NOMO-1 treated with dmso at 0.1 percent for 144 hours (cell line): ENCODE results near the gene CXCL8.

Source experiments
- DNase-seq: peaks from one replicate; lab custom pipeline; 2025; ENCODE audit not compliant: unreplicated experiment; lab: John Stamatoyannopoulos, UW

Gene CXCL8

DNA sequence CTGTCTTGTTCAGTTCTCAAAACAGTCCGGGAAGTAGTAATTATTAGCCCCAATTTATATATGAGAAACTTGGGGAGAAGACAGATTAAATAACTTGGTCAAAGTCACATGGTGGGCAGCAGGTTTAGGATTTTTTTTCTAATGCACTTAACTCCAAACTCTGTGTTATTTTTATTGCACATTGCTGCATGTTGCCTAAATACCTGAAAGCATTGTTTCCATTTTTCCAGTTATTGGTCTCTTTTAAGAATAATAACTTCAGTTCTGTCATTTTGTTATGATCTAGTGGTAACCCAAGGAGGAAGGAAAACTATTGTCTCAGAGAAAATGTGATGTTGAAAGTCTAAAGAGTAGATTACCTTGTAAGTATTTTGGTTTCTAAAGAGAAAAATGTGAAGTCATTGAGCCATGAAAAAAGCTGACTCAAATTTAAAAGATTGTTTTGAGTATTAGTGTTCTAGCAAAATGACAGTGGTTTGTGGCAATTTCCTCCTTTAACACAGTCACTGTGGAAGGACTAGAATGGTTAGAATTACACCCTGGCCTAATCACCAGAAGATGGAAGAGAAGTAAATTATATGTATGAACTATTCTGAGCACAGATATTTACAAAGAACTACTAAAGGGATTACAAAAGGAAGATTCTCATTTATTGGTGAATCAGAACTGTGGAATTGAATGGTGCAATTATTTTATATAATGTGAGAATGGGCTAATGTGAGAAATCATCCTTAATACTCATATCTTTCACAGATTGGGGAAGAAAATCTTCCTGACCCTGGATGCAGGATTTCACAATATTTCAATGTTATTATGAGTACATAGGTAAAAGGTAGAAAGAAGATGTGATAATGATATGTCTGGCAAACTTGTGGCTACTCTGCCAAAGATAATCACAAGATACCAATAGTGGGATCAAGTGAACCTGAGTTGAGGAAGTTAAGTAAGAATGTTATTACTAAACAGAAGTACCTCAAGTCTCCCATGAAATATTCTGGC, 21.7 kb upstream of the CXCL8 start:
- DNase-seq, result peak; percentile 42

DNA sequence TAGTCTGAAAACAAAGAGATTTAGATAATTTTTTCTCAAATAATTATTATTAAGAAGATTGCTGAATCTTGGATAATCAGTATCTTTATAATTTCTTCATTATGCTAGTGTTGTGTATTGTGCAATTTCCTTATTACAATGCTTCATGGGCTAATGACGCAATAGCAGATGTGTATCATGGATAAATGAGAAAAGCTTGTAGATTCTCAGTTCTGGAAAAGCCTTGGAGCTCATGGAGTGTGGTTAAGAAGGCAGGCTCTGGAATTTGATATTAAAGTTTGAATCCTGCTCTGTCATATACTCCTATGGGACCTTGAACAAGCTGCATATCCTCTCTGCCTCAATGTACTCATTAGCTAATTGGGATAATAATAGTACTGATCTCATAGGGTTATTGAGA, 18.9 kb upstream of the CXCL8 start:
- no peak for DNase-seq

DNA sequence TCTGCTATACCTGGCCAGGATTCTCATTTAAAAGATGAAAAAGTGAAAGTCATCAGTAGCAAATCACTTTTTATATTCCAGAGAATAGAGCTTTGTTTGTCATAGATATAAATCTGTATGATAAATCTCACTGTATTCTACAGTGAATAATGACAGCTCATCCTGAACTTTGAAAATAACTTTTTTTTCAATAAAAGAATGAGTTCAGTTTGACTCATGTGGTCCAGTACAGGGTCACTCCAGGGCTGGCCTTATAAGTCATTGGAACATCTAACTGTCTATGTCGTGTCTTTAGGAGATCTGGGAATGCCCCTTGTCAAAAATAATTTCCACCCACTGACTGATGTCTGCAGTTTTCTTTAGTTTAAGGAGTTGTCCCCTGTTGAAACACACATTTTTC, 18.5 kb upstream of the CXCL8 start:
- no peak for DNase-seq

DNA sequence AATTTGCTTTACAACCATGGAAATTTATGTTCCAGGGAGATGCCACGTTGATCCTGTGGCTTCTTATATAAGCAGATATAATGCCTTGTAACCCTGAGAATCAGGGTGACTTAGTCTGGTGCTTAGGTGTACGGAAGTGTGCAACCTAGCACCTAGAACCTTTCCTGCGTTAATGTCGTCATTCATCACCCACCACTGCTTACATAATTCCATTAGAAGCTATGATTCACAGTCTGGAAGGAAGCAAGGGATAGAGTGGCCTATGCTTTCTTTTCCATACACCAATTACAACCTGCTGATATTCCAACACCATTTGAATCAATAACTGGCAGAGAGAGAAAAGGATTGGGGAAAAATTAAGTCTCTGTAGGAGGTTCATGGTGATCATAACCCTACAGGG, 17.3 kb upstream of the CXCL8 start:
- no peak for DNase-seq

DNA sequence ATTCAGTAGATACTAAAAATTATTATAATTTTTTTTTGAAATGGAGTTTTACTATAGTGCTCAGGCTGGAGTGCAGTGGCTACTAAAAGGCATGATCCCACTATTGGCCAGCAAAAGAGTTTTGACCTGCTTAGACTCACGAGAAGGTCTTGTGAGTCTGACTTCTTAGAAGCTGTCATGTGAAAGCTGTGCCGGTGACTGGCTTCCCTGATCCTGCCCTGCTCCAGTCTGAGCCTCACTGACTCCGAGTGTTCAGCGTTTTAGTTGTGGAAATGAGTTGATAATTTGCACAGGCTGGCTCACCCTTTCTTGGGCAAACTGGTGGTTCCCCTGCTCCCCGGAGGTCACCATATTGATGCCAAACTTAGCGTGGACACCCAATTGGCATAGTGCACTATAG, 16.4 kb upstream of the CXCL8 start:
- no peak for DNase-seq

DNA sequence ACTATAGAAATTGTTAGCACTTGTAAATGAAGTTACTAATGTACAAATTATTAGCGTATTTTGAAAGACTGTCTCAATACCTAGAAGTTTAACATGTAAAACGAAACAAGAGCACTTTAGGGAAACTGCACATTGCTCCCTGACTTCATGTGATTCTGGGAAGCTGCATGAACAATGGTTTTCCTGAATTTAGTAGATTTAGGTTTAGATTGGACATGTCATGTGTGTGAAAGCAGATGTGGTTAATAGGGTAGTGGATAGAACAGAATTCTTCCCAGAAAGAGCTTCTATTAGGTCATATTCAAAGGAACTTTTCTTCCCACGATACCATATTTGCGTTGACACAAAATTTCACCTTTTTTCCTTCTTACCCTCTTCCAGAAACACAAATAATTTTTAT, 14.9 kb upstream of the CXCL8 start:
- DNase-seq, result no peak

DNA sequence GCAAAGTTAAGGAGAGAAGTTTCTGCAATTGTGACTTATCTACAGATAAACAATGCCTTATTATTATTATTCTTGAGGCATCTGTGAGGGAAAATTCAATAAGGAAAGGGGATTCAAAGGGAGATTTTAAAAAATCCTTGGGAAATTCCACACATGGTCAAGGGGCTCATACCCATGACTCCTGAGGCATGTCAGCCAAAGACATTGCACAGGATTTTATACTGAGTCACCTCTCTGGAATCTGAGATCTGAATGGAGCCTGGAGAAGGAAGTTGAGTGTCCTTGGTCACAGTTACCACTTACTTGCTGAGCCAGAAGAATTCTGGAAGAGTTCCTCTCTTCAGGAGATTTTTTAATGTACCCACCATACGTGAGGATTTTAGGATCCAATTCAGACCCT, 14.4 kb upstream of the CXCL8 start:
- no peak for DNase-seq

DNA sequence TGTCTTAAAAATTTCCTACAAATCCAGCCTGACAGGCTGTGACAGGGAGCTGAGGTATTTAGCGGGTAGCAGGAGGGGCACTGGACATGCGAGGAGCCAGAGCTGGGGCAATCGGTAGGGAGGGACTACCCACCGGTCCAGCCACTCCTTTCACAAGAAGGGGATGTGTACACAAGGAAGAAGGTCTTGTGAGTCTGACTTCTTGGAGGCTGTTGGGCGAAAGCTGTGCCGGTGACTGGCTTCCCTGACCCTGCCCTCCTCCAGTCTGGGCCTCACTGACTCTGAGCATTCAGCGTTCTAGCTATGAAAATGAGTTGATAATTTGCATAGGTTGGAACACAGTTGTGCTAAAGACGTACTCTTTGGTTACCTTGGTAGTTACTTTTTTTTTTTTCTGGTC, 12.7 kb upstream of the CXCL8 start:
- no peak for DNase-seq

DNA sequence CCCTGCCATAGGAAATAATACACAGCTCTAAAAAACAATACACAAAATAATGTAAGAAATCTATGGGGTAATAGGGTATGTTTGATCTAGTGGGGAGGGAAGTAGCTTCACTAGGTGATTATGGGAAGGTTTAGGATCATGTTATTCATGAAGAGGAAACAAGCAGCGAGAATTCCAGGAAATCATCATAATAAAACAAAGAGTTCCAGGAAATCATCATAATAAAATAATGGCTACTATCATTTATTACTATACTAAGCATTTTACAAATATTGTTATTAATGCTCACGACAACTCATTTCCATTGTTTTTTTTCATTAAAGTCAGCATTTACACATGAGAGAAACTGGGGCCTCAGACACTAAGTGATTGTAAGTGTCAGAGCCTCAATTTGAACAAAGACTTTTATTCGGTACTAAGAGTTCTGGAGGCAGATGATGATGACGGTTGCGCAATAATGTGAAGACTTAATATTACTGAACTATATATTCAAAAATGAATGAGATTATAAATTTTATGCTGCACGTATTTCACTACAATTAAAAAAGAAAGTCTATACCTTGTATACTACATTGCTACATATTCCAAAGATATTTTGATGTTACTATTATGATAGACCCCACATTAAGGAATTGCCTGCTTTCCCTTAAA, 12.2 kb upstream of the CXCL8 start:
- DNase-seq, result no peak

DNA sequence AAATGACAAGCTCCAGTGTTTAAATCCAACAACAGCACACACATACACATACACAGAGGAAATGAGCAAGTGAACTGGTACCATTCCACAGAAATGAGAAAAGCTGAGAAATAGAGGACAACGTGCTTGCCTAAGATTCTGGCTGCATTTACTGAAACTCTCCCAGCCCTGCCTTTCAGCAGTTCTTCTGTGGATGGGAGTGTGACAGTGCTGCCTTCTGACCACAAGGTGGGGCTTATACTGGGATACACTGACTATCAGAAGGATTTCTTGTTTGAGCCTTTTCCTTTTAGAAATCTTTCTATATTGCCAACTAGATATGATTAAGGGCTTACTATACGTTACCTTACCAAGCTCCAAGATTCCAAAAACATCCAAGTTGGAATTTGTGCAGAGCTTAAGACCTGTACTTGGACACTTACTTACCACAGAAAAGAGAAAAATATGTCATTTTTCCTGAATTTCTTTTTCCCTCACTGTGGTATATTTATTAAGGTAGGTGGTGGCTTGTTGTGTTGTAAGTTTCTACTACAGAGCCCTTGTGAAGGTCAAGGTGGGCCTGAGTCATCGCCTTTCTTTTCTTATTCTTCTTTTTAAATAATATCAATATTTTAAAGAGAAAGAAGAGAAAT, 10.7 kb upstream of the CXCL8 start:
- DNase-seq, result peak; percentile 53

DNA sequence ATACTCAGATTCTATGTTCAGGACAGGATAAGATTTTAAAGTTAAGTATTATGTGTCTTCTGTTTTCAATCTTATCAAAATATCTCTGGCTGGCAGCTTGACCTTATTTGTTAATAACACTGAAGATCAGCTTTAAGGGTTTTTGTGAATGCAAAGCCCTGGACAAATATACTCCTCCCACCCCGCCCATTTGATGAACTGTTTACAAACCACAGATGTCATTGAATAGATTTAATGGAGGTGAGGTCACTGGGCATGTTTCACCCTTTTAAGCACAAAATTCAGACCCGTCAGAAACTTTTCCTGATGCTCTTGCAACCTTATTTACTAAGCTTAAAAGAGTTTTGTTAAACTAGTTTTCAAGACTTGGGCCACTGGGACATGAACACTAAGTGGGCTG, 10.1 kb upstream of the CXCL8 start:
- DNase-seq, result no peak

DNA sequence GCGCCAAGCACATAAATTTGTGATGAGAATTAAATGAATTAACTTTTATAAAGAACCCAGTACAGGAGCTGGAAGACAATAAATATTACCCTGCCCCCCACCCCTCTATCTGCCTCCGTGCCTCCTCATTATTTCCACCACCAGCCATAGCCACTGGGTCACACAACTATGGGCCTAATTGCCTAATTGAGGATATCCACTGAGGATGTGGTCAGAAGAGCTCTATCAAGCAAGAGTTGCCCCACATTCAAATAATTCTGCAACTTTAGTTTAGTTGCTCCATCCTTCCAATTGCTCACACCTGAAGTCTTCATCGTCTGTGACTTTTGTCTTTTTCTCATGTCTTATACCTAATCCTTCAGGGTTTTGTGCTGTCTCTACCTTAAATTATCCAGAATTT, 9.5 kb upstream of the CXCL8 start:
- DNase-seq, result peak; percentile 78

DNA sequence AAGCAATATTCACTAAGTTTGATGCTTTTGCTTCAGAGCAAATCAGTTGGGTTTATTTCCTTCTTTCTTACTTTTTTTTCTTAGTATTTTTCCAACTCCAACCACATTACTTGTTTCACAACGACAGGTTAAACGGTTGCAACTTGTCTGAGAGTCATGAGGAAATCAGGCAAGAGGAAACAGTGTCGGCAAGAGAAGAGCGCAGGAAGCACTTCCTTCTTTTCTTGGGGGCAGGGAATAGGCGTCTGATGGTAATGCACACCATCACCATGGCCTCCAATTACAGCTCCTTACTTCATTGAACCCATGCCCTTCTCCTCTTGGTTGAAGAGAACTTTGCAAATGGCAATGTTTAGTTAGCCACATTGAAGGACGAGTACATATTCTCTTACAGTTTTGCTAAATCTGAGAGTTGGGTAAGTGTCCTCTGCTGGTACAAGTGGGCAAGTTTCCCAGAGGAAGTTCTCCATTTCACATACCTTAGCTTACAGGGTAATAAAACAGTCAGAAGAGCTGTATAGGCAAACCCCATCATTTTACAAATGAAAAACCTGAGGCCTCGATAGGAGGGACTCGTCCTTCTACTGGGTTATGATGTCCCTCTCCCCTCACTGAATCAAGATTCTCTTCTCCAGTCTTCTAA, 8.3 kb upstream of the CXCL8 start:
- DNase-seq, result peak; percentile 89

DNA sequence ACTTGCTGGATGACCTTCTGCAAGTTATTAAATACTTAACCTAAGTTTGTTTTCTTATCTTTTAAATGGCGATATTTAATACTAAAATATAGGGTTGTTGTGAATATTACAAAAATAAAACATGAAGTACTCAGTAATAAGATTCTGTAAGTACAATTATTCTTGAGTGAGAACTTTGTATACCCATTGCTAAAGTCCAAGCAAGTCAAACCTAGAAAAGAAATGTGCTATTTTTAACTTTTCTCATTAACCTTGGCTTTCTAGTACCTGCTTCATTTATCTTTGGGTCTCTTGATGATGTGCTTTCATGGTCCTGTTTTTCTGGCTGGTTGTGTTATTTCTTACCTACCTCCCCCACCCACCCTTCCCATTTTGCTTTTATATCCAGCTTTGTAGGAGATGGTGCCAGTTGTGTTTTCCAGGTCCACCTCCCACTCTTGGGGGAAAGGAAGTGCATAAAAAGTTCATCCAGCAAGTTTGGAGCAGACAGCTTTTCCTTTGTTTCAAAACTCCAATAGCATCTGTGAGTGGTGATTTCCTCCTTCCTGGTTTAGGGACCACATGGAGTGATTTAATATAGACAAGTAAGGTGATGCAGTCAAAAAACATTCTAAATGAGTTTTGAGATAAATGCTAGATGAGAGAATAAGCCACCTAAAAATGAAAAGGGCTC, 7.5 kb upstream of the CXCL8 start:
- DNase-seq, result no peak

DNA sequence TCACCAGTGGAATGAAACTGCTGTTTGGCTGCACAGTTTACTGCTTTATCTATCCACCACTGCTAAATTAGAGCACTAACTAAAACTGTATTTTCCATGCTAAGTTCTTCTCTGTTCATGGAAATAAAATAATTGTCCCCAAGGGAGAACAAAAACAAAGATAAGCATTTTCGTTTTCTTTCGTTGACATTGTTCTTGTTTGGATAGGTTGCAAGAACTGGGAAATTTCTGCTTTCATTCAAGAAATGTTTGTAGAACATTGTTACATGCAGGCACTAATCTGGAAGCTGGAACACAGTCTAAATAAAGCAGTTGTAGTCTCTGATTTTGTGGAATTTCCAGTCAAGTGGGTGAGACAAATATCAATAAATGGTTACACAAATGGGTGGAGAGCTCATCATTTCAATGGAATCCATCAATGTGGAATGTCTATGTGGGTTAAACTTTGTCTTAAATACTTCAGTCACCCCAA, 5.8 kb upstream of the CXCL8 start:
- DNase-seq, result no peak

DNA sequence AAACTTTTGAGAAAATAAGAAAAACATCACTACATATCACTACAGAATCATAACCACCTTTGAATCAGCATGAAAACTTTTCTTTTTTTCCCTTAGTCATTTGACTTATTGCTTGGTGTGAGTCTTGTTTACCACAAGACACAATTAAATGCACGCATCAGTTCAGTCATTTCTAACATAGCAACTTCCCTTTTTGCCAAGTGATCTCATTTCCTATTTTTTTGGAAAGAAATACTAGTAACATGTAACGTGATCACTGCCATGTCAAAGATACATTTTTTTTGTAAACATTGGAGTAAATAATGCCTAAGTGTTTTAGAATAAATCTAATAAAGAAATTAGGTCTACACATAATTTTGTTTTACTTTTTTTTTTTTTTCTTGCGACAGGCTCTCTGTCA, 5.1 kb upstream of the CXCL8 start:
- DNase-seq, result peak; percentile 86

DNA sequence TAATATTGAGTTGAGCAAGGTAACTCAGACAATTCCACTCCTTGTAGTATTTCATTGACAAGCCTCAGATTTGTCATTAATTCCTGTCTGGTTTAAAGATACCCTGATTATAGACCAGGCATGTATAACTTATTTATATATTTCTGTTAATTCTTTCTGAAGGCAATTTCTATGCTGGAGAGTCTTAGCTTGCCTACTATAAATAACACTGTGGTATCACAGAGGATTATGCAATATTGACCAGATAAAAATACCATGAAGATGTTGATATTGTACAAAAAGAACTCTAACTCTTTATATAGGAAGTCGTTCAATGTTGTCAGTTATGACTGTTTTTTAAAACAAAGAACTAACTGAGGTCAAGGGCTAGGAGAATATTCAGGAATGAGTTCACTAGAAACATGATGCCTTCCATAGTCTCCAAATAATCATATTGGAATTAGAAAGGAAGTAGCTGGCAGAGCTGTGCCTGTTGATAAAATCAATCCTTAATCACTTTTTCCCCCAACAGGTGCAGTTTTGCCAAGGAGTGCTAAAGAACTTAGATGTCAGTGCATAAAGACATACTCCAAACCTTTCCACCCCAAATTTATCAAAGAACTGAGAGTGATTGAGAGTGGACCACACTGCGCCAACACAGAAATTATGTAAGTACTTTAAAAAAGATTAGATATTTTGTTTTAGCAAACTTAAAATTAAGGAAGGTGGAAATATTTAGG, 821 bp downstream of the CXCL8 start:
- no peak for DNase-seq

DNA sequence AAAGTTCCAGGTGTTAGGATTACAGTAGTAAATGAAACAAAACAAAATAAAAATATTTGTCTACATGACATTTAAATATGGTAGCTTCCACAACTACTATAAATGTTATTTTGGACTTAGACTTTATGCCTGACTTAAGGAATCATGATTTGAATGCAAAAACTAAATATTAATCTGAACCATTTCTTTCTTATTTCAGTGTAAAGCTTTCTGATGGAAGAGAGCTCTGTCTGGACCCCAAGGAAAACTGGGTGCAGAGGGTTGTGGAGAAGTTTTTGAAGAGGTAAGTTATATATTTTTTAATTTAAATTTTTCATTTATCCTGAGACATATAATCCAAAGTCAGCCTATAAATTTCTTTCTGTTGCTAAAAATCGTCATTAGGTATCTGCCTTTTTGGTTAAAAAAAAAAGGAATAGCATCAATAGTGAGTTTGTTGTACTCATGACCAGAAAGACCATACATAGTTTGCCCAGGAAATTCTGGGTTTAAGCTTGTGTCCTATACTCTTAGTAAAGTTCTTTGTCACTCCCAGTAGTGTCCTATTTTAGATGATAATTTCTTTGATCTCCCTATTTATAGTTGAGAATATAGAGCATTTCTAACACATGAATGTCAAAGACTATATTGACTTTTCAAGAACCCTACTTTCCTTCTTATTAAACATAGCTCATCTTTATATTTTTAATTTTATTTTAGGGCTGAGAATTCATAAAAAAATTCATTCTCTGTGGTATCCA, 1.6 kb downstream of the CXCL8 start:
- no peak for DNase-seq

DNA sequence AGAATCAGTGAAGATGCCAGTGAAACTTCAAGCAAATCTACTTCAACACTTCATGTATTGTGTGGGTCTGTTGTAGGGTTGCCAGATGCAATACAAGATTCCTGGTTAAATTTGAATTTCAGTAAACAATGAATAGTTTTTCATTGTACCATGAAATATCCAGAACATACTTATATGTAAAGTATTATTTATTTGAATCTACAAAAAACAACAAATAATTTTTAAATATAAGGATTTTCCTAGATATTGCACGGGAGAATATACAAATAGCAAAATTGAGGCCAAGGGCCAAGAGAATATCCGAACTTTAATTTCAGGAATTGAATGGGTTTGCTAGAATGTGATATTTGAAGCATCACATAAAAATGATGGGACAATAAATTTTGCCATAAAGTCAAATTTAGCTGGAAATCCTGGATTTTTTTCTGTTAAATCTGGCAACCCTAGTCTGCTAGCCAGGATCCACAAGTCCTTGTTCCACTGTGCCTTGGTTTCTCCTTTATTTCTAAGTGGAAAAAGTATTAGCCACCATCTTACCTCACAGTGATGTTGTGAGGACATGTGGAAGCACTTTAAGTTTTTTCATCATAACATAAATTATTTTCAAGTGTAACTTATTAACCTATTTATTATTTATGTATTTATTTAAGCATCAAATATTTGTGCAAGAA, 2.3 kb downstream of the CXCL8 start:
- no peak for DNase-seq
